Measurements from ENCODE around the gene GCNT3. TPM values are rescaled to one million over a fixed set of nuclear protein-coding genes. Genes with fewer than 3 reads are reported as not detected.

The GCNT3 gene
- 0.07 to 0.20 TPM (median 0.11 TPM) in 3 replicates for total RNA-seq (2021)
- percentile 11 among the genes with signal in this experiment for Bru-seq, nascent RNA
- long read RNA-seq, experiment 1, result 0 reads
- long read RNA-seq, experiment 2, result 0 reads
- long read RNA-seq, experiment 3, result 0 reads

GRCh38 chr15:59611276-59612260 is at the start of gene GCNT3:
GCNT3 (plus strand) TSS chr15:59611783; CDS start chr15:59618239, 6,456 bp downstream.
- Mint-ChIP-seq H3K9me3 (peaks cover 8% of the 10 kb centered on the region), H3K4me3 (no peak within 1 kb of the TSS), H3K27me3 (ENCODE audit: low read depth) (peaks cover 14% of the 10 kb centered on the region), H3K36me3 (peaks cover 2% of the 10 kb centered on the region; the same call in 1 of the 2 replicates), H3K27ac (no peak within 1 kb of the TSS), H3K4me1 (peaks cover 10% of the 10 kb centered on the region)
- ATAC-seq (no peak), DNase-seq (ENCODE audit: low spot score) (no peak)
- POLR2A ChIA-PET, result no interaction called here
- TF ChIP-seq PREB (CRISPR knock-in tag; IDR thresholded peaks at IDR 0.05; ENCODE audit: borderline replicate concordance) (no peak), IRF1 (CRISPR knock-in tag; IDR thresholded peaks at IDR 0.05) (no peak), AFF4 (CRISPR knock-in tag; IDR thresholded peaks at IDR 0.05; ENCODE audit: borderline replicate concordance) (no peak), ZNF317 (CRISPR knock-in tag; IDR thresholded peaks at IDR 0.05; ENCODE audit: borderline replicate concordance, low read depth) (no peak), ZNF138 (CRISPR knock-in tag; conservative IDR thresholded peaks at IDR 0.05) (no peak), NR2C2 (CRISPR knock-in tag; IDR thresholded peaks at IDR 0.05) (no peak), TEAD4 (CRISPR knock-in tag; IDR thresholded peaks at IDR 0.05) (no peak), NR3C1 (CRISPR knock-in tag; conservative IDR thresholded peaks at IDR 0.05; ENCODE audit: low read depth) (no peak), ZNF671 (CRISPR knock-in tag; IDR thresholded peaks at IDR 0.05) (no peak), SMAD3 (CRISPR knock-in tag; IDR thresholded peaks at IDR 0.05; ENCODE audit: borderline replicate concordance) (no peak), SOX15 (CRISPR knock-in tag; IDR thresholded peaks at IDR 0.05) (no peak), EMX1 (CRISPR knock-in tag; IDR thresholded peaks at IDR 0.05) (no peak), ZNF512 (CRISPR knock-in tag; IDR thresholded peaks at IDR 0.05; ENCODE audit: borderline replicate concordance) (no peak), E2F1 (CRISPR knock-in tag; IDR thresholded peaks at IDR 0.05) (no peak), ATF1 (CRISPR knock-in tag; IDR thresholded peaks at IDR 0.05) (no peak), ZBTB43 (CRISPR knock-in tag; IDR thresholded peaks at IDR 0.05) (no peak), FOXK1 (CRISPR knock-in tag; IDR thresholded peaks at IDR 0.05) (no peak), HMGXB4 (CRISPR knock-in tag; IDR thresholded peaks at IDR 0.05) (no peak), ETV6 (CRISPR knock-in tag; IDR thresholded peaks at IDR 0.05) (no peak), FOXJ3 (CRISPR knock-in tag; IDR thresholded peaks at IDR 0.05; ENCODE audit: borderline replicate concordance) (no peak)
- CTCF ChIA-PET, result interaction anchor here (1.1 to 2.9 kb wide), 4 partner anchors 12 to 83 kb away, joined by 3 to 14 read pairs (median 6); no protein-coding TSS in a partner anchor
